HG02759 (cell line): ENCODE data around the gene ITGA2.
A peak's percentile ranks its signal among the peaks of the same experiment; 100 is the strongest.

Source experiments
- ATAC-seq: cut with Tn5 transposase; IDR thresholded peaks from one replicate; pipeline ENCODE4 v1.9.1; 2021; ENCODE audit warnings: mild to moderate bottlenecking, moderate library complexity; ENCODE audit not compliant: unreplicated experiment

ITGA2 gene

GRCh38 chr5:53017794-53018391, 28.7 kb downstream of the ITGA2 start:
- ATAC-seq = no peak

- no peak for ATAC-seq
Measured at GRCh38 chr5:53019320-53019719, 30.2 kb downstream of the ITGA2 start.

GRCh38 chr5:53022930-53023511, 33.9 kb downstream of the ITGA2 start:
- ATAC-seq = no peak

- ATAC-seq = peak; percentile 95
Measured at GRCh38 chr5:53023969-53024368, 34.8 kb downstream of the ITGA2 start.

GRCh38 chr5:53024535-53024934, 35.4 kb downstream of the ITGA2 start:
- ATAC-seq = no peak

GRCh38 chr5:53025487-53025886, 36.3 kb downstream of the ITGA2 start:
- ATAC-seq = no peak

- no peak for ATAC-seq
Measured at GRCh38 chr5:53027913-53028312, 38.8 kb downstream of the ITGA2 start.

- no peak for ATAC-seq
Measured at GRCh38 chr5:53029608-53030007, 40.5 kb downstream of the ITGA2 start.

- ATAC-seq = no peak
Measured at GRCh38 chr5:53030893-53031292, 41.7 kb downstream of the ITGA2 start.

GRCh38 chr5:53031695-53032096, 42.5 kb downstream of the ITGA2 start:
- no peak for ATAC-seq

GRCh38 chr5:53032188-53032587, 43.0 kb downstream of the ITGA2 start:
- ATAC-seq = no peak

GRCh38 chr5:53034832-53035231, 45.7 kb downstream of the ITGA2 start:
- ATAC-seq = no peak

- ATAC-seq = peak; percentile 69
Measured at GRCh38 chr5:53035868-53036381, 46.8 kb downstream of the ITGA2 start.

GRCh38 chr5:53037141-53037859, 48.1 kb downstream of the ITGA2 start:
- no peak for ATAC-seq

- ATAC-seq = no peak
Measured at GRCh38 chr5:53038196-53038847, 49.2 kb downstream of the ITGA2 start.

GRCh38 chr5:53039855-53040254, 50.7 kb downstream of the ITGA2 start:
- ATAC-seq = no peak

- ATAC-seq = peak; percentile 96
Measured at GRCh38 chr5:53041071-53041692, 52.0 kb downstream of the ITGA2 start.

GRCh38 chr5:53041740-53042139, 52.6 kb downstream of the ITGA2 start:
- ATAC-seq = no peak

GRCh38 chr5:53045263-53045662, 56.1 kb downstream of the ITGA2 start:
- ATAC-seq = no peak

GRCh38 chr5:53048248-53048647, 59.1 kb downstream of the ITGA2 start:
- ATAC-seq = no peak

- no peak for ATAC-seq
Measured at GRCh38 chr5:53052499-53052898, 63.3 kb downstream of the ITGA2 start.
